Left hindlimb (tissue), 1 donor: ENCODE measurements around the gene VNN1.

ENCODE experiments used
- DNase-seq: peaks from one replicate; pipeline ENCODE4 v3.0.0-alpha.2; 2018

The VNN1 gene, protein sequence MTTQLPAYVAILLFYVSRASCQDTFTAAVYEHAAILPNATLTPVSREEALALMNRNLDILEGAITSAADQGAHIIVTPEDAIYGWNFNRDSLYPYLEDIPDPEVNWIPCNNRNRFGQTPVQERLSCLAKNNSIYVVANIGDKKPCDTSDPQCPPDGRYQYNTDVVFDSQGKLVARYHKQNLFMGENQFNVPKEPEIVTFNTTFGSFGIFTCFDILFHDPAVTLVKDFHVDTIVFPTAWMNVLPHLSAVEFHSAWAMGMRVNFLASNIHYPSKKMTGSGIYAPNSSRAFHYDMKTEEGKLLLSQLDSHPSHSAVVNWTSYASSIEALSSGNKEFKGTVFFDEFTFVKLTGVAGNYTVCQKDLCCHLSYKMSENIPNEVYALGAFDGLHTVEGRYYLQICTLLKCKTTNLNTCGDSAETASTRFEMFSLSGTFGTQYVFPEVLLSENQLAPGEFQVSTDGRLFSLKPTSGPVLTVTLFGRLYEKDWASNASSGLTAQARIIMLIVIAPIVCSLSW

GRCh38 chr6:132713352-132714134, at the start of gene VNN1:
Gene VNN1, minus strand, starts transcription at chr6:132714055. Its CDS starts 20 bp downstream, at chr6:132714035.
- DNase-seq = no peak

DNA sequence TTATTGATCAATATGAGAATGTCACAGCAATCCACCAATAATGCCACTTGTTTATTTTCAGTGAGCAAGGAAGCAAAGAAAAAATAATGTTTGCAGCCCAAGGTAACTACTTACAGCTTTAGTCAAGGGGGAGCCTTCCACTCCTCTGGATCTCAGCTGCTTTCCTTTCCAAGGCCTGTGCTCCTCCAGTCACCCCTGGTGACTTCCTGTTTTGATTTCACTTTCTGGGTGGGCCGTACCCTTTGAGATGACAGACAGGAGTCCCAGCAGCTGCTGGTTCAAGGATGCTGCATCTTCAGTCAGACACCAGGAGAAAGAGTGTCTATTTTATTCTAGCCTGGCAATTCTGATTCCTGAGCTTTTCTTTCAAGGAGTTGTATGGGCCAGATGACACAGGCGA, 49.4 kb upstream of the VNN1 start:
- DNase-seq = no peak

GRCh38 chr6:132760256-132760655, 46.4 kb upstream of the VNN1 start:
- DNase-seq = no peak

DNA sequence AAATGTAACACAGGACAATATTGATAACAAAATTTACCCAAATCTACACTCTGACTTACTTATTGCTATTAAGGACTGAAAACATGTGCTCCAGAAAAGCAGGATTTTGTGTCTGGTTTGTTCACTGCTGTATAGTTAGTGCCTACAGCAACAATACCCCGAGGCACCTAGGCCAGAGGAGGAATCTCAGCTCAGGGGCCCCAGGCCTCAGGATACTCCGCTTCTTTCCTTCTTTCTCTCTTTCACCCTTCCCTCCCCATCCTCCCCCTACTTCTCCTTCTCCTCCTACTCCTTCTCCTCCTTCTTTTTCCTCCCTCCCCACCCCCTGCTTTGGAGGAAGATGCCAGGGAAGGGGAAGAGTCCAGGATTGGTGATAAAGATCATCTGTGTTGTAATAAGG, 44.8 kb upstream of the VNN1 start:
- DNase-seq = no peak

GRCh38 chr6:132752255-132752654, 38.4 kb upstream of the VNN1 start:
- DNase-seq = no peak

GRCh38 chr6:132751828-132752227, 38.0 kb upstream of the VNN1 start:
- no peak for DNase-seq

GRCh38 chr6:132751306-132751705, 37.5 kb upstream of the VNN1 start:
- no peak for DNase-seq

- no peak for DNase-seq
Observed at GRCh38 chr6:132750455-132751248, 36.8 kb upstream of the VNN1 start.

DNA sequence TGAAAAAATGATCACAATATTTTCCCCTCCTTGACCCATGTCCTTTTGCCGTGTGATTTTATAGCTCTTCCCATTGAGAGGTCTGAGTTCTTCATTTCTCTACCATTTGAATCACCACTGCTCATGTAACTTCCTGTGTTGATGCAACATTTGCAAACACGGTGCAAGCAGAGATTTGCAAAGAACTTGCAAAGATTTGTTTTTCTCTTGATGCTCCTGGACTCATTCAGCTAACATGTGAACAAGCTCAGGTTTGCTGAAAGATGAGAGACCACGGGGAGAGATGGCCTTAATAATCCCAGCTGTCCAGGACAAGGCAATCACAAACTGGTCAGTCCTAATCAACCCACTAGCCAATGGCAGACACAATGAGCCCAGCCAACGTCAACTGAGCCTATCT, 35.3 kb upstream of the VNN1 start:
- no peak for DNase-seq

- DNase-seq = no peak
Observed at GRCh38 chr6:132748446-132748845, 34.6 kb upstream of the VNN1 start.

DNA sequence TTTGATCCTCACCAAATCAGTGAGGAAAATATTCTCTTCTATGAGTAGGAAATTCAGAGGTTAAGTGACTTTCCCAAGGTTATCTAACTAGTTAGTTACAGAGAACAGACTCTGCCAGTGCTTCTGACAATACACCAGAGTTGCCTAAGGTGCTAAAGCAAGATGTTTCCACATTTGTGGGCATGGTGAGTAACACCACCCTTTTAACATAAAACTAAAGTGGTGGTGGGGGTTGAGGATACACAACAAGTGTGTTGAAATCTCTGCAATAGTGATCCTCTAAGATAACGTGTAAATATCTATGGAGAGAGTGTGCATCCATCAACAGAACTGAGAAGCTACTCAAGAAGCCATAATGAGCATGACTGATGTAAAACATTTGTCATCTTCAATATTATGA, 32.2 kb upstream of the VNN1 start:
- no peak for DNase-seq

DNA sequence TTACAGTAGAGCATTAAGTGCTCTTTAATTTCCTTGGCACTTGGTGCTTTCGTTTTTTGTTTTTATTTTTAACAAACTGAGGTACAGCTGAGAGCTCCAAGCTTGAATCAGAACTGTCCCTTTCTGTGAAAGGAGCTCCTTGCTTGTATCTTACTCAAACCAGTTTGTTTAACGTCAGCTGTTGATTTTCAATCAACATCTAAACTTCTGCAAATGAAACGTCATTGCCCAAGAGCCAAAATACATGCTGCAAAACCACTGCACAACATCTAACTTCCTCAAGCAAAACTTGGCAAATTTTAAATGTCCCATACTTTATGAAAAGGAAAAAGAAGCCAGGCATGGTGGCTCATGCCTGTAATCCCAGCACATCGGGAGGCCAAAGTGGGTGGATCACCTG, 28.6 kb upstream of the VNN1 start:
- no peak for DNase-seq

DNA sequence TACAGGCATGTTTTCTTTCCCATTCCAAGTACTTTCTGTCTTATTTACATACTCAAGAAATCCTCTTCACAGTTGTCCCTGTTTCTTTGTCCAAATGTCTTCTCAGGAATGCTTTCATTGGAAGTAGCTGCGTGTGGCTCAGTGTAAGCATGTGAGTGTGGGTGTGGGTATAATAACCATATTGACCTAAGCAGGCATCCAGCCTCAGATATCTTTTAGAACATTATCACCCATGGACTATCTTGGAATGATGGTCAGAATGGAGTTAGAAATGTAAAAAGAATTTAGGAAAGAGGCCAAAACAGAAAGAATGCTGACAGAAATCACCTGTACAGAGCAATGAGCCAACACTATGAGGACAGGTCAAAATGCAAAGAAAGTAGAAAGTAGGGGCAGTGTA, 27.4 kb upstream of the VNN1 start:
- DNase-seq = no peak

DNA sequence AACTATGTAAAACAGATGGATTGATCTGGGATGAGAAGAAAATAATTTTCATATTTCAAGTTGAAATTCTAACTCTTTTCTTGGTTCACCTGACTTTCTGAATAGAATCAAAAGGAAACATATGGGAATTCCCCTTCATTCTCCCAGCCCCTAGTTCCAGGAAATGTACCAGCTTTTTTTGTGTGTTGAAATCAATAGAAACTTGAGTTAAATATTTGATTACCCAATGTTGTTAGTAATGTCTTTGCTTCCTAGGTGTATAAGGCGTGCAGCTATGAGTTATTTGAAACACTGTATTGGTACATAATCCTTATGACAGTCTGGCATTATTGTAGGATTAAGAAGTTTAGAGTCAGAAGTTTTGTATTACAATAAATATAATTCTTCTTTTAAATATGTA, 22.4 kb upstream of the VNN1 start:
- no peak for DNase-seq

DNA sequence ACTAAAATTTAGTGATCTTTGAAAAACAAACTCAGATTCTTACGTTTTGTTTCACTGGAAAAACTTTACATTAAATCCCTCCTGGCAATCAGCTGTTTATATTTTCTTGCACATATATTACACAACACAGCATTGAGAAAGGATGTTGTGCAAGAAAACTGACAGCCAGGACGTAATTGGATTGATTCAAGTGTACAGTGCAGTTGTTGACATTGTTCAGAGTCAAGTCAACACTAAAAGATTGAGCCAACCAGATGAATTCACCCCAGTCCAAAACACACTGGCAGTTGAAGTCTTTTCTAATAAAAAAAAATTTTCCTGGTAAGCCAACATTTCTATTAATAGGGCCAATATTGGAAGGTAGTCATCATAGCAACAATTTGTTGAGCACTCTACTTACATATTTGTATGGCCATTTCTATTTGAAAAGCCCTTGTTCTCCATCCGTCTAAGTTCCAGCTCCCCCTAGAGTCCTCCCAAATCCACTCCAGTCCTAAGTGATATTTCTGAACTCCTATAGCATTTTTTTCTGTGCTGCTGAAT, 20.9 kb upstream of the VNN1 start:
- no peak for DNase-seq

DNA sequence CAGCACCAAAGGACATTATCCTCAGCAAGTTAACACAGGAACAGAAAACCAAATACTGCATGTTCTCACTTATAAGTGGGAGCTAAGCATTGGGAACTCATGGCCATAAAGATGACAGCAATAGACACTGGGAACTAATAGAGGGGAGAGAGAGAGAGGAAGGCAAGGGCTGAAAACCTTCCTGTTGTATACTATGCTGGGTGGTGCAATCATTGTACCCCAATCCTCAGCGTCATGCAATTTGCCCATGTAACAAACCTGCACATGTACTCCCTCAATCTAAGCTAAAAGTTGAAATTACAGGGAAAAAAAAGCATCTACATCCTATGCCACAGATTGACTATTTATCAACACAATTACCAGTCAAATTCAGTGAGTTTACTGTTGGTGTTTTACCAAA, 20.0 kb upstream of the VNN1 start:
- DNase-seq = no peak

DNA sequence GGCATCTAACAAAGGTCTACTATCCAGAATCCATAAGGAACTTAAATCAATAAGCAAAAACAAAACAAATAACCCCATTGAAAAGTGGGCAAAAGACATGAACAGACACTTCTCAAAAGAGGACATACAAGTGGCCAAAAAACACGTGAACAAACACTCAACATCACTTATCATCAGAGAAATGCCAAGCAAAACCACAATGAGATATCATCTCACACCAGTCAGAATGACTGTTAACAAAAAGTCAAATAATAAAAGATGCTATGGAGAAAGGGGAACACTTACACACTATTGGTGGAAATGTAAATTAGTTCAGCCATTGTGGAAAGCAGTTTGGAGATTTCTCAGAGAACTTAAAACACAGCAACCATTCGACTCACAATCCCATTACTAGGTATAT, 19.4 kb upstream of the VNN1 start:
- DNase-seq = no peak

GRCh38 chr6:132731086-132731485, 17.2 kb upstream of the VNN1 start:
- no peak for DNase-seq

DNA sequence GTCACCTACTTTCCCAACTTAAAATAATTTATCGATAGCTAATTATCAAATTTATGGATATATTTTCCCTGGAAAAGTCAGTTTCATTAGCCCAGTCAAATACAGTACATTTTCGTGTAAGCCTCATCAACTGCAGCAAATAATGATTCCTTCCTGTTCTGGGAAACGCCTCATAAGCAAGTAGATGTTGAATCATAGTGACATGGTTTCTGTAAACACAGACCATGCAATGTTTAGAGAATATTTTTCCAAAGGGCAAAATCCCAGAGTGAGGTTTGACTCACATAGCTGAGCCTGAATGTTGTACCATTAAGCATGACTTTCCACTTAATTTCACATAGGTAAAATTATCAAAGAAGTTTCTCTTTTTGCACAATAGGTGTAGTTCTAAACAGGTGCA, 16.7 kb upstream of the VNN1 start:
- no peak for DNase-seq

DNA sequence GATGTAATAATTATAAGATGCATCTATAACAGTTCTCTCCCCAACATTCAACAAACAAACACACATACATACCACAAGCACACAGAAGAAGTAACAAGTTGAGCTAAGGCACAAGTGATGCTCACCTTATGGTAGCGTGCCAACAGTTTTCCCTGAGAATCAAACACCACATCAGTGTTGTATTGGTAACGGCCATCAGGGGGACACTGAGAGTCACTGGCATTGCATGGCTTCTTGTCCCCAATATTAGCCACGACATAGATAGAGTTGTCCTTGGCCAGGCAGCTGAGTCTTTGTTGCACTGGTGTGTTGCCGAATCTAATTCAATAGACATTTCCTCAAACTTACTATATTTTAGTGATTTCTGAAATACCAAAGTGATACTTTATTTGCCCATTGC, 14.8 kb upstream of the VNN1 start:
- no peak for DNase-seq

GRCh38 chr6:132726608-132726975, 12.7 kb upstream of the VNN1 start:
- DNase-seq = no peak

DNA sequence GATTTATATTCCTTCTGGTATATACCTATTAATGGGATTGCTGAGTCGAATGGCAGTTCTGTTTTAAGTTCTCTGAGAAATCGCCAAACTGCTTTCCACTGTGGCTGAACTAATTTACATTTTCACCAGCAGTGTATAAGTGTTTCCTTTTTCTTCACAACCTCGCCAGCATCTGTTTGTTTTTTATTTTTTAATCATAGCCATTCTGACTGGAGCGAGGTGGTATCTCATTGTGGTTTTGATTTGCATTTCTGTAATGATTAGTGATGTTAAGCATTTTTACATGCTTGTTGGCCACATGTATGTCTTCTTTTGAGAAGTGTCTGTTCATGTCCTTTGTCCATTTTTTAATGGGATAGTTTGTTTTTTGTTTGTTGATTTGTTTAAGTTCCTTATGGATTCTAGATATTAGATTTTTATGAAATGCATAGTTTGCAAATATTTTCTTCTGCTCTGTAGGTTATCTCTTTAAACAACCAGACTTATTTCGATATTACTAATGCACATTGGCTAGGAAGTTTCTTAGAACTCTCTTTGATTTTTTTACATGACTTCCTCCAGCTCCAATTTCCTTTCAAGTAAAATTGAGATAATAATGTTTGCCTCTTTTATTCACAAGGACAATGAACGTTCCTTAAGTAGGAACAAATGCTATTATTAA, 12.2 kb upstream of the VNN1 start:
- no peak for DNase-seq

GRCh38 chr6:132725471-132725870, 11.6 kb upstream of the VNN1 start:
- DNase-seq = no peak
